GM23338 (cell line): Measurements from ENCODE around the gene NCKAP5. TPM values are rescaled to one million over a fixed set of nuclear protein-coding genes. Genes with fewer than 3 reads are reported as not detected.

ENCODE experiments used
- ATAC-seq: fragments of 200-7000 bp; cut with Tn5 transposase; 3 replicates; pipeline ENCODE4 v1.9.1; 2020
- DNase-seq: peaks from one replicate; pipeline ENCODE4 v3.0.0-alpha.2; 2015; ENCODE audit warnings: low spot score
- H2AFZ ChIP-seq: fragments of 200-600 bp; sonication (generic); 2 replicates; pipeline ENCODE4 v1.8.0; 2016; ENCODE audit warnings: antibody characterized with exemption, mild to moderate bottlenecking, moderate library complexity
- H3F3A ChIP-seq: fragments of 200-600 bp; sonication (generic); replicated peaks from 2 replicates; pipeline ENCODE4 v1.8.0; 2017; ENCODE audit warnings: antibody characterized with exemption, mixed run types, low read depth
- H3K27ac ChIP-seq: fragments of 200-600 bp; sonication (generic); 2 replicates; pipeline ENCODE4 v1.6.1; 2016; ENCODE audit warnings: low read depth
- H3K27me3 ChIP-seq: fragments of 200-600 bp; sonication (generic); 2 replicates; pipeline ENCODE4 v1.8.0; 2016; ENCODE audit warnings: mild to moderate bottlenecking, mixed run types, moderate library complexity; ENCODE audit not compliant: insufficient read depth
- H3K36me3 ChIP-seq: fragments of 200-600 bp; sonication (generic); 2 replicates; pipeline ENCODE4 v1.8.0; 2016; ENCODE audit warnings: mild to moderate bottlenecking; ENCODE audit not compliant: insufficient read depth
- H3K4me1 ChIP-seq: fragments of 200-600 bp; sonication (generic); 2 replicates; pipeline ENCODE4 v1.8.0; 2016; ENCODE audit warnings: mild to moderate bottlenecking, moderate library complexity; ENCODE audit not compliant: insufficient read depth
- H3K4me2 ChIP-seq: fragments of 200-600 bp; sonication (generic); 2 replicates; pipeline ENCODE4 v1.7.1; 2017; ENCODE audit warnings: mixed run types
- H3K4me3 ChIP-seq: fragments of 200-600 bp; sonication (generic); 2 replicates; pipeline ENCODE4 v1.6.1; 2016; ENCODE audit warnings: mixed run types
- H3K79me2 ChIP-seq: fragments of 200-600 bp; sonication (generic); replicated peaks from 2 replicates; pipeline ENCODE4 v1.8.0; 2017; ENCODE audit warnings: mild to moderate bottlenecking; ENCODE audit not compliant: insufficient read depth
- H3K9me2 ChIP-seq: fragments of 200-600 bp; sonication (generic); 2 replicates; pipeline ENCODE4 v1.8.0; 2017; ENCODE audit not compliant: insufficient read depth
- H4K20me1 ChIP-seq: fragments of 200-600 bp; sonication (generic); replicated peaks from 2 replicates; pipeline ENCODE4 v1.8.0; 2017; ENCODE audit warnings: mild to moderate bottlenecking; ENCODE audit not compliant: insufficient read depth
- H3K27ac Mint-ChIP-seq: 2 replicates; pipeline ENCODE4 v1.8.0; 2020; ENCODE audit warnings: inconsistent platforms, mild to moderate bottlenecking, moderate library complexity, mixed read lengths
- H3K27me3 Mint-ChIP-seq: 3 replicates; pipeline ENCODE4 v1.8.0; 2022; ENCODE audit warnings: low read depth, mild to moderate bottlenecking, moderate library complexity, mixed read lengths, inconsistent platforms; ENCODE audit not compliant: insufficient read depth, poor library complexity
- H3K36me3 Mint-ChIP-seq: 3 replicates; pipeline ENCODE4 v1.8.0; 2021; ENCODE audit warnings: low read depth, mild to moderate bottlenecking, inconsistent platforms, moderate library complexity, mixed read lengths
- H3K4me1 Mint-ChIP-seq: 3 replicates; pipeline ENCODE4 v1.8.0; 2020; ENCODE audit warnings: mild to moderate bottlenecking, inconsistent platforms, mixed read lengths
- H3K4me3 Mint-ChIP-seq: 3 replicates; pipeline ENCODE4 v1.8.0; 2021; ENCODE audit warnings: moderate library complexity, mild to moderate bottlenecking, inconsistent platforms, mixed read lengths
- H3K9me3 Mint-ChIP-seq: 3 replicates; pipeline ENCODE4 v1.8.0; 2020; ENCODE audit warnings: moderate library complexity, mild to moderate bottlenecking, inconsistent platforms, mixed read lengths
- CREB1 ChIP-seq: fragments of 250-450 bp; sonication (Bioruptor Pico); IDR thresholded peaks from 2 replicates; pipeline ENCODE4 v1.5.0; 2020; ENCODE audit warnings: low read depth, mild to moderate bottlenecking, moderate library complexity
- EZH2 ChIP-seq: fragments of 200-600 bp; sonication (generic); IDR thresholded peaks from one replicate; pipeline ENCODE4 v1.8.0; 2017; ENCODE audit warnings: antibody characterized with exemption, mild to moderate bottlenecking, low read depth; ENCODE audit not compliant: unreplicated experiment
- EZH2phosphoT487 ChIP-seq: fragments of 200-600 bp; sonication (generic); IDR thresholded peaks from one replicate; pipeline ENCODE4 v1.8.1; 2018; ENCODE audit warnings: antibody characterized with exemption; ENCODE audit not compliant: unreplicated experiment
- JUNB ChIP-seq: IDR thresholded peaks from one replicate; pipeline ENCODE4 v1.6.1; 2016; ENCODE audit warnings: antibody characterized with exemption; ENCODE audit not compliant: unreplicated experiment
- POLR2AphosphoS5 ChIP-seq: IDR thresholded peaks from 2 replicates; pipeline ENCODE4 v1.6.1; 2016; ENCODE audit warnings: antibody characterized with exemption, low read depth
- STAT1 ChIP-seq: IDR thresholded peaks from one replicate; pipeline ENCODE4 v1.6.1; 2016; ENCODE audit warnings: antibody characterized with exemption; ENCODE audit not compliant: unreplicated experiment
- ZNF114 ChIP-seq: fragments of 250-450 bp; sonication (Bioruptor Pico); IDR thresholded peaks from 2 replicates; pipeline ENCODE4 v1.5.0; 2020; ENCODE audit warnings: mild to moderate bottlenecking, moderate library complexity
- ZNF331 ChIP-seq: fragments of 250-450 bp; sonication (Bioruptor Pico); IDR thresholded peaks from 2 replicates; pipeline ENCODE4 v1.5.0; 2020; ENCODE audit warnings: low read depth, mild to moderate bottlenecking, moderate library complexity
- polyA plus RNA-seq: library from polyadenylated mRNA; unstranded; fragments of >200 nt; fragmentation: Nextera tagmentation; extraction: Ambion mirVana; gene quantifications from 2 replicates; pipeline ENCODE4 v1.2.1, GENCODE V29; 2016
- total RNA-seq: library from RNA; depleted of rRNA; stranded (reverse); fragments of >200 nt; shearing (Covaris generic); gene quantifications from 2 replicates; pipeline ENCODE4 v1.2.3, GENCODE V29; 2014
- TF ChIP-seq, protein P1 (sequence below): fragments of 250-450 bp; sonication (Bioruptor Pico); IDR thresholded peaks from 2 replicates; pipeline ENCODE4 v1.5.0; 2020; ENCODE audit warnings: mild to moderate bottlenecking, moderate library complexity
- TF ChIP-seq, protein P2 (sequence below): IDR thresholded peaks from 2 replicates; pipeline ENCODE4 v1.6.1; 2016; ENCODE audit warnings: antibody characterized with exemption
- TF ChIP-seq, protein P3 (sequence below), 2 experiments: fragments of 200-600 bp in 1 of 2; sonication (generic) in 1 of 2; conservative IDR thresholded peaks; 2 replicates each; pipeline versions ENCODE4 v1.5.1 to v1.6.1; 2016 to 2017; ENCODE audit warnings: antibody characterized with exemption in 2 of 2, low read depth in 2 of 2, mild to moderate bottlenecking in 2 of 2, moderate library complexity in 1 of 2
- TF ChIP-seq, protein P4 (sequence below): IDR thresholded peaks from one replicate; pipeline ENCODE4 v1.6.1; 2018; ENCODE audit warnings: antibody characterized with exemption; ENCODE audit not compliant: unreplicated experiment

The NCKAP5 gene
- total and polyA plus RNA-seq, 2 experiments from 2014 or later, result 0.34 to 0.73 TPM

DNA sequence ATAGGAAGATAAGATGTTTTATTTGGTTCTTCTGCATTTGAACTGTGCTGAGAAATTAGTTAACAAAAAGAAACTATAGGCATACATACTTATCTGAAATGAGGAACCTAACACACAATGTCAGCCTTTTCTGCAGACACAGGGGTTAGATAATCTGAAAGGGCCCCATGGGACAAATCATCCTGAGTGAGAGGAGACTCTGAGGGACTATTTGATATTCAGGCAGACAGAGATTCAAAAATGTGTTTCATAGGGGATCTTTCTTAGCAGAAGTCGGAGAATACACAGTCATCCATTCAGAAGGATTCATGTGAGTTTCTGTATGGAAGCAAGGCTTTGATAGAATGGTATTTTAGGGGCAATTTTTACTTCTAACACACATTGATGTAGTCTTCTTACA is 79.1 kb downstream of the NCKAP5 start:
- no peak overlapping the region for H3K27ac Mint-ChIP-seq
- H3K4me1 ChIP-seq, result no peaks in the 10 kb centered on the region
- no peaks in the 10 kb centered on the region for H3K9me3 Mint-ChIP-seq

More for the DNA sequence above, 79.1 kb downstream of the NCKAP5 start:
- Mint-ChIP-seq H3K36me3 (no peaks in the 10 kb centered on the region), H3K27me3 (no peaks in the 10 kb centered on the region), H3K4me3 (no peak overlapping the region), H3K4me1 (no peaks in the 10 kb centered on the region)
- Histone ChIP-seq H3K4me3 (no peak overlapping the region), H3F3A (no peaks in the 10 kb centered on the region), H4K20me1 (no peaks in the 10 kb centered on the region), H3K4me2 (no peak overlapping the region), H3K79me2 (no peaks in the 10 kb centered on the region), H3K27ac (no peak overlapping the region), H2AFZ (no peak overlapping the region), H3K27me3 (no peaks in the 10 kb centered on the region), H3K9me2 (no peaks in the 10 kb centered on the region), H3K36me3 (no peaks in the 10 kb centered on the region)
- ATAC-seq, result no peak
- no peak for DNase-seq
- TF ChIP-seq EZH2 (no peak), ZNF331 (CRISPR knock-in tag) (no peak), POLR2AphosphoS5 (no peak), EZH2phosphoT487 (no peak), JUNB (no peak), STAT1 (no peak), CREB1 (no peak), ZNF114 (CRISPR knock-in tag) (no peak)
- TF ChIP-seq, protein P1, sequence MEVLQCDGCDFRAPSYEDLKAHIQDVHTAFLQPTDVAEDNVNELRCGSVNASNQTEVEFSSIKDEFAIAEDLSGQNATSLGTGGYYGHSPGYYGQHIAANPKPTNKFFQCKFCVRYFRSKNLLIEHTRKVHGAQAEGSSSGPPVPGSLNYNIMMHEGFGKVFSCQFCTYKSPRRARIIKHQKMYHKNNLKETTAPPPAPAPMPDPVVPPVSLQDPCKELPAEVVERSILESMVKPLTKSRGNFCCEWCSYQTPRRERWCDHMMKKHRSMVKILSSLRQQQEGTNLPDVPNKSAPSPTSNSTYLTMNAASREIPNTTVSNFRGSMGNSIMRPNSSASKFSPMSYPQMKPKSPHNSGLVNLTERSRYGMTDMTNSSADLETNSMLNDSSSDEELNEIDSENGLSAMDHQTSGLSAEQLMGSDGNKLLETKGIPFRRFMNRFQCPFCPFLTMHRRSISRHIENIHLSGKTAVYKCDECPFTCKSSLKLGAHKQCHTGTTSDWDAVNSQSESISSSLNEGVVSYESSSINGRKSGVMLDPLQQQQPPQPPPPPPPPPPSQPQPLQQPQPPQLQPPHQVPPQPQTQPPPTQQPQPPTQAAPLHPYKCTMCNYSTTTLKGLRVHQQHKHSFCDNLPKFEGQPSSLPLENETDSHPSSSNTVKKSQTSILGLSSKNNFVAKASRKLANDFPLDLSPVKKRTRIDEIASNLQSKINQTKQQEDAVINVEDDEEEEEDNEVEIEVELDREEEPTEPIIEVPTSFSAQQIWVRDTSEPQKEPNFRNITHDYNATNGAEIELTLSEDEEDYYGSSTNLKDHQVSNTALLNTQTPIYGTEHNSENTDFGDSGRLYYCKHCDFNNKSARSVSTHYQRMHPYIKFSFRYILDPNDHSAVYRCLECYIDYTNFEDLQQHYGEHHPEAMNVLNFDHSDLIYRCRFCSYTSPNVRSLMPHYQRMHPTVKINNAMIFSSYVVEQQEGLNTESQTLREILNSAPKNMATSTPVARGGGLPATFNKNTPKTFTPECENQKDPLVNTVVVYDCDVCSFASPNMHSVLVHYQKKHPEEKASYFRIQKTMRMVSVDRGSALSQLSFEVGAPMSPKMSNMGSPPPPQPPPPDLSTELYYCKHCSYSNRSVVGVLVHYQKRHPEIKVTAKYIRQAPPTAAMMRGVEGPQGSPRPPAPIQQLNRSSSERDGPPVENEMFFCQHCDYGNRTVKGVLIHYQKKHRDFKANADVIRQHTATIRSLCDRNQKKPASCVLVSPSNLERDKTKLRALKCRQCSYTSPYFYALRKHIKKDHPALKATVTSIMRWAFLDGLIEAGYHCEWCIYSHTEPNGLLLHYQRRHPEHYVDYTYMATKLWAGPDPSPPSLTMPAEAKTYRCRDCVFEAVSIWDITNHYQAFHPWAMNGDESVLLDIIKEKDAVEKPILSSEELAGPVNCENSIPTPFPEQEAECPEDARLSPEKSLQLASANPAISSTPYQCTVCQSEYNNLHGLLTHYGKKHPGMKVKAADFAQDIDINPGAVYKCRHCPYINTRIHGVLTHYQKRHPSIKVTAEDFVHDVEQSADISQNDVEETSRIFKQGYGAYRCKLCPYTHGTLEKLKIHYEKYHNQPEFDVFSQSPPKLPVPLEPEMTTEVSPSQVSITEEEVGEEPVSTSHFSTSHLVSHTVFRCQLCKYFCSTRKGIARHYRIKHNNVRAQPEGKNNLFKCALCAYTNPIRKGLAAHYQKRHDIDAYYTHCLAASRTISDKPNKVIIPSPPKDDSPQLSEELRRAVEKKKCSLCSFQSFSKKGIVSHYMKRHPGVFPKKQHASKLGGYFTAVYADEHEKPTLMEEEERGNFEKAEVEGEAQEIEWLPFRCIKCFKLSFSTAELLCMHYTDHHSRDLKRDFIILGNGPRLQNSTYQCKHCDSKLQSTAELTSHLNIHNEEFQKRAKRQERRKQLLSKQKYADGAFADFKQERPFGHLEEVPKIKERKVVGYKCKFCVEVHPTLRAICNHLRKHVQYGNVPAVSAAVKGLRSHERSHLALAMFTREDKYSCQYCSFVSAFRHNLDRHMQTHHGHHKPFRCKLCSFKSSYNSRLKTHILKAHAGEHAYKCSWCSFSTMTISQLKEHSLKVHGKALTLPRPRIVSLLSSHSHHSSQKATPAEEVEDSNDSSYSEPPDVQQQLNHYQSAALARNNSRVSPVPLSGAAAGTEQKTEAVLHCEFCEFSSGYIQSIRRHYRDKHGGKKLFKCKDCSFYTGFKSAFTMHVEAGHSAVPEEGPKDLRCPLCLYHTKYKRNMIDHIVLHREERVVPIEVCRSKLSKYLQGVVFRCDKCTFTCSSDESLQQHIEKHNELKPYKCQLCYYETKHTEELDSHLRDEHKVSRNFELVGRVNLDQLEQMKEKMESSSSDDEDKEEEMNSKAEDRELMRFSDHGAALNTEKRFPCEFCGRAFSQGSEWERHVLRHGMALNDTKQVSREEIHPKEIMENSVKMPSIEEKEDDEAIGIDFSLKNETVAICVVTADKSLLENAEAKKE (CRISPR knock-in tag), result no peak
- TF ChIP-seq, protein P2, sequence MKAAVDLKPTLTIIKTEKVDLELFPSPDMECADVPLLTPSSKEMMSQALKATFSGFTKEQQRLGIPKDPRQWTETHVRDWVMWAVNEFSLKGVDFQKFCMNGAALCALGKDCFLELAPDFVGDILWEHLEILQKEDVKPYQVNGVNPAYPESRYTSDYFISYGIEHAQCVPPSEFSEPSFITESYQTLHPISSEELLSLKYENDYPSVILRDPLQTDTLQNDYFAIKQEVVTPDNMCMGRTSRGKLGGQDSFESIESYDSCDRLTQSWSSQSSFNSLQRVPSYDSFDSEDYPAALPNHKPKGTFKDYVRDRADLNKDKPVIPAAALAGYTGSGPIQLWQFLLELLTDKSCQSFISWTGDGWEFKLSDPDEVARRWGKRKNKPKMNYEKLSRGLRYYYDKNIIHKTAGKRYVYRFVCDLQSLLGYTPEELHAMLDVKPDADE, result no peak
- TF ChIP-seq, protein P3, sequence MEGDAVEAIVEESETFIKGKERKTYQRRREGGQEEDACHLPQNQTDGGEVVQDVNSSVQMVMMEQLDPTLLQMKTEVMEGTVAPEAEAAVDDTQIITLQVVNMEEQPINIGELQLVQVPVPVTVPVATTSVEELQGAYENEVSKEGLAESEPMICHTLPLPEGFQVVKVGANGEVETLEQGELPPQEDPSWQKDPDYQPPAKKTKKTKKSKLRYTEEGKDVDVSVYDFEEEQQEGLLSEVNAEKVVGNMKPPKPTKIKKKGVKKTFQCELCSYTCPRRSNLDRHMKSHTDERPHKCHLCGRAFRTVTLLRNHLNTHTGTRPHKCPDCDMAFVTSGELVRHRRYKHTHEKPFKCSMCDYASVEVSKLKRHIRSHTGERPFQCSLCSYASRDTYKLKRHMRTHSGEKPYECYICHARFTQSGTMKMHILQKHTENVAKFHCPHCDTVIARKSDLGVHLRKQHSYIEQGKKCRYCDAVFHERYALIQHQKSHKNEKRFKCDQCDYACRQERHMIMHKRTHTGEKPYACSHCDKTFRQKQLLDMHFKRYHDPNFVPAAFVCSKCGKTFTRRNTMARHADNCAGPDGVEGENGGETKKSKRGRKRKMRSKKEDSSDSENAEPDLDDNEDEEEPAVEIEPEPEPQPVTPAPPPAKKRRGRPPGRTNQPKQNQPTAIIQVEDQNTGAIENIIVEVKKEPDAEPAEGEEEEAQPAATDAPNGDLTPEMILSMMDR (conservative IDR thresholded peaks at IDR 0.05; ENCODE audit: low read depth in 2 of 2), result no peak
- TF ChIP-seq, protein P4, sequence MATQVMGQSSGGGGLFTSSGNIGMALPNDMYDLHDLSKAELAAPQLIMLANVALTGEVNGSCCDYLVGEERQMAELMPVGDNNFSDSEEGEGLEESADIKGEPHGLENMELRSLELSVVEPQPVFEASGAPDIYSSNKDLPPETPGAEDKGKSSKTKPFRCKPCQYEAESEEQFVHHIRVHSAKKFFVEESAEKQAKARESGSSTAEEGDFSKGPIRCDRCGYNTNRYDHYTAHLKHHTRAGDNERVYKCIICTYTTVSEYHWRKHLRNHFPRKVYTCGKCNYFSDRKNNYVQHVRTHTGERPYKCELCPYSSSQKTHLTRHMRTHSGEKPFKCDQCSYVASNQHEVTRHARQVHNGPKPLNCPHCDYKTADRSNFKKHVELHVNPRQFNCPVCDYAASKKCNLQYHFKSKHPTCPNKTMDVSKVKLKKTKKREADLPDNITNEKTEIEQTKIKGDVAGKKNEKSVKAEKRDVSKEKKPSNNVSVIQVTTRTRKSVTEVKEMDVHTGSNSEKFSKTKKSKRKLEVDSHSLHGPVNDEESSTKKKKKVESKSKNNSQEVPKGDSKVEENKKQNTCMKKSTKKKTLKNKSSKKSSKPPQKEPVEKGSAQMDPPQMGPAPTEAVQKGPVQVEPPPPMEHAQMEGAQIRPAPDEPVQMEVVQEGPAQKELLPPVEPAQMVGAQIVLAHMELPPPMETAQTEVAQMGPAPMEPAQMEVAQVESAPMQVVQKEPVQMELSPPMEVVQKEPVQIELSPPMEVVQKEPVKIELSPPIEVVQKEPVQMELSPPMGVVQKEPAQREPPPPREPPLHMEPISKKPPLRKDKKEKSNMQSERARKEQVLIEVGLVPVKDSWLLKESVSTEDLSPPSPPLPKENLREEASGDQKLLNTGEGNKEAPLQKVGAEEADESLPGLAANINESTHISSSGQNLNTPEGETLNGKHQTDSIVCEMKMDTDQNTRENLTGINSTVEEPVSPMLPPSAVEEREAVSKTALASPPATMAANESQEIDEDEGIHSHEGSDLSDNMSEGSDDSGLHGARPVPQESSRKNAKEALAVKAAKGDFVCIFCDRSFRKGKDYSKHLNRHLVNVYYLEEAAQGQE, result no peak
